GM19025 (cell line): ENCODE results near the gene PDGFD.
"Not testable (repeated sequence)": the region's sequence is repeated elsewhere in the genome, so short reads cannot be mapped to it uniquely, and the experiment has no call there.

Experiments
- ATAC-seq: cut with Tn5 transposase; IDR thresholded peaks from one replicate; pipeline ENCODE4 v1.9.1; 2021; ENCODE audit warnings: mild to moderate bottlenecking, low read depth, moderate library complexity; ENCODE audit not compliant: unreplicated experiment

Gene PDGFD

DNA sequence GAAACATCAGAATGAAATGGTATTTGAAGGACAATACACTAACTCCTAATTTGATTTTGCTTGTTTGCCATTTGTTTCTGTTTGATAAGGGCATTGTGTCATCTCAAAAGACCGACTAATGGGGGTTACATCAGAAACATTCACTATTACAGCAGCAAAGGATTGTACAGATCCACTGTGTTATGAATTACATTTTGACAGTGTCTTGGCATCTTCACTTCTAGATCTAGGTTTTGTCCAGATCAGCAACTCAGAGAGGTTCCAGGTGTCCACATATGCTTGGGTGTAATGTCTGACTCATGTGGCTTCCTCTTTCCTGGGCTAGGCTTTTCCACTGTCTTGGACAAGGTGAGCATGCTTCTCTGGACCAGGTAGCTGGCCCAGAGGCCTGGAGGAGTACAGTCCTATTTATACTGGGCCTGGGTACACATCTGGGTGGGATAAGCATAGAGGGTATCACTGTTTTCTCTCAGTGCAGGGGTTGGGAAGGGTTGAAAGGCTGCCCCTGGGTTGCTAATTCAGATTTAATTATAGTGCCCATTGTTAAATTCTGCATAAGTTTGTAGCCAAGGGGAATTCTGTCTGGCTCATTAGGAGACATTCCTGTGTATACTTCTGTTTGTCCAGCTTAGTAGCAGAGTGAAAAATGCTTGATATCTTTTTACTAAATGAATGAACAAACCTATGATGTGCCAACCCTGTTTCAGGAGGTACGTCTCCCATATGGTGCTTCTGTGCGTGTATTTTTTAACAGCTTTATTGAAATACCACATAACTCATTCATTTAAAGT lies 103.7 kb downstream of the PDGFD start:
- ATAC-seq: no peak

DNA sequence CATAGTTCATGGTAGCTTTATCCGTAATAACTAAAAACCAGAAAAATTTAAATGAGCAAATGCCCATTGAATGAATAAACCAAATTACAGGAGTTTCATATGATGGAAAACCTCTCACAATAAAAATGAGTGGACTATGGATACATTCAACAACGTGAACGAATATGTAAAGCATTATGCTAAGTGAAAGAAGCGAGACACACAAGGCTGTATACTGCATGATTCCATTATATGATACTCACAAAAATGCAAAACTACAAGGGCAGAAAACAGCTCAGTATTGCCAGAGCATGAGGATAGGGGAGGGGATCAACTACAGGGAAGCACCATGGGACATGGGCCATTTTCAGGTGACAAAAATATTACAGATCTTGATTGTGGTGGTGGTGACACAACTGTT lies 105.3 kb downstream of the PDGFD start:
- ATAC-seq: no peak

DNA sequence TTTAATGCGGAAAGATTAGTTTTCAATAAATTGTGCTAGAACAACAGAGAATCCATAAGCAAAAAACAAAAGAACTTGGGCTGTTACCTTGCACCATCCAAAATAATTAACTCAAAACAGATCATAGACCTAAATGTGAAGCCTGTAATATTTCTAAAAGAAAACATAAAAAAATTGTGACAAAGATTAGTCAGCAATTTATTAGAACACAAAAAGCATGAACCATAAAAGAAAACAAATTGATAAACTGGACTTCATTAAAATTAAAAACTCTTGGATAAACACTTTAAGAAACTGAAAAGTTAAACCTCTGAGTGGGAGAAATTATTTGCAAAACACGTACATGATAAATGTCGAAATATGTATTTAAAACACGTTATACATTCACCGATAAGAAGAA lies 106.0 kb downstream of the PDGFD start:
- ATAC-seq: no peak

DNA sequence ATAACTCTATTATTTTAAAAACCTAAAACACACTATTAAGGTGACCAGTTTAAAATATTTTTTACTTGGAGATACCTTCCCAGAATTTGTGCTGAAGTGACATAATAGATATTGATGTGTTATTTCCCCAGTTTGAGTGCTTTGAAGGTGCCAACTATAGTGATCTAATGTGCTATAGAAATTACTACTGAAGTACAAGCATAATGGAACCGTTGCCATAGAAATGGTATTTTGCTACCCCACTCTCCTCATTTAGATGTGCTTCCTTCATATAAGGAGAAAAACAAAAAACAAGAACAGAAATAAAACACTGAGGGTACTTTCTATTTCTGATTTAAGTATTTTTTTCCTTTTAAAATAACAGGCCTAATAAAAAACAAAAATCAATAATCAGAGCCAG lies 108.4 kb downstream of the PDGFD start:
- no peak for ATAC-seq

DNA sequence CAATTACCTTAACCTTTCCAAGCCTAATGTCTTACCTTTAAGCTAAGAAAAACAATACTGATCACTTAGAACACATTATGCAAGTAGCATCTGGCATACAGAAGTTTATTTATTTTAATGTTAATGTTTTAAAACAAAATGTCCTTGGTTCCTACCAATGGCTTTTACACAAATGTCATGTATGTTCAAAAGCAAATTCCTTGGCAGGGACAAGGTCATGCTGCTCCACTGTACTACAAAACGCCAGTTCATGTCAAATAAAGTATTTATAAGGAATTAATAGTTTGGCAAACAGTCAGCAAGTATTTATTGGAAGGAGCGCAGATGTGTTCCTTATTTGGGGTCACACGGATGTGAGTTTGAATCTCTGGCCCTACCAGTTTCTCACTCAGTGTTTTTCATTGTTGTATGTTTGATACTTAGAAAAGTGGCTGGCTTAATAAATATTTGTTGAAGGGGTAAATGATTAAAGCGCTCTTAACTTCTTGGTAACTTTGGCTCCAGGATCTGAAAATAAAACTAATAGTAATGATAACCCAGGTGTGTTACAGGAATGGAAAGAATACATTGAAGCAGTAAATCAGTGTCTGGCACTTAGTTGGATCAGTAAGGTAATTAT lies 108.9 kb downstream of the PDGFD start:
- ATAC-seq: no peak

DNA sequence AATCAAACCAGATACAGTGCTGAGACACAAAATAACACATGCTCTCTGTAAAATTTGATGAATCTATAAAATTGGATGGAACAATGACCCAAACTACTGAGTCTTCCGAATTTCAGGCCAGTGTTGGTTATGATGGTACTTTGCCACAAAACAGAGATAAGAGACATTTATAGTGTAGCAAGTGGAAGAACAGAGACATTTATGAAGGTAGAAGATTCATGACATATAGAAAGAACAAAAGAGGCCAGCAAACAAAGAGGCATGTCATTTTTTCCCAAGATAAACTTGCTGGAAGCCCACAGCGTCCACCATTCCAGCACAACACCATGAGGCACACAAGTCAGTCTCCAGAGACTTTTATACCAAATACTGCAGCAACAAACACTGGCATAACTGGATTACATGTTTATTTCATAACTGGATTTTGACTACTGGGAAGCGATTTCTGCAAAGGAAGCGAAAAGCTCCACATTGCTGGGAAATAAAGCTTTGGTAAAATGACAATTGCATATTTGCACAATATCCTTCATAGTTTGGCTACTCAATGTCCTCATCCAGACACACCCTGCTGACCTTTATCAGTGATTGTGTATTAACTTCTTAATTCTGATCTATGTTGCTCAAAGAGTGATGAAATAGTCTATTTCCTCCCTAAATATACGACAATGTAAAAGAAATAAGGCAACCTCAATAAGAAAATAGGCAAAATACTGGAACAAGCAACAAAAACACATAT lies 110.0 kb downstream of the PDGFD start:
- no peak for ATAC-seq

DNA sequence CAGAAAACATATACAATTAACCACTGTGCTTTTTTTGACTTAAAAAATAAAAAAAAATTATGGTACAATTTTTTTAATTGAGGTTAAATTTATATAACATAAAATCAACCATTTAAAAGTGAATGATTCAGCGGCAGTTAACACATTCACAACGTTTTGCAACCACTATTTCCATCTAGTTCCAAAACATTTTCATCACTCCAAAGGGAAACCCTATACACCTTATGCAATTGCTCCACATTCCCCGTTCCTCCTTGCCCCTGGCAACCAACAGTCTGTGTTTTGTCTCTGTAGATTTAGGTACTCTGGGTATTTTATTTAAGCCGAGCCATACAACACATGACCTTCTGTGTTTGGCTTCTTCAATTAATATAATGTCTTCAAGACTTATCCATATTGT lies 112.2 kb downstream of the PDGFD start:
- no peak for ATAC-seq

DNA sequence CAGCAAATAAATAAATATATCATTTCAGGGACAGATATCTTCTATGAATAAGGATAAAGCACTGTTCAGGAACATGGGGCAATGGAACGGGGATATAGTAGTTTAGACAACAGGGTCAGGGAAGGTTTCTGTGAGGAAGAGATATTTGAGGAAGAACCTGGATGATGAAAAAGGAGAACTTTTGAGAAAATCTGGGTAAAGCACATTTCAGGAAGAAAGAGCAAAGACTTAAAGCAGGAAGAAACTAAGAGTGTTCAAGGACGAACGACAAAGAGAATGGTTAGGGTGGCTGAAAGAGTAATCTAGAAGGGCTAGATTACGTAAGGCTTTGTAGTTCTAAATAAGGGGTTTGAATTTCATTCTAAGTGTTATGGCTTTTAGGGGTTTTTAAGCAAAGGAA lies 114.8 kb downstream of the PDGFD start:
- no peak for ATAC-seq

DNA sequence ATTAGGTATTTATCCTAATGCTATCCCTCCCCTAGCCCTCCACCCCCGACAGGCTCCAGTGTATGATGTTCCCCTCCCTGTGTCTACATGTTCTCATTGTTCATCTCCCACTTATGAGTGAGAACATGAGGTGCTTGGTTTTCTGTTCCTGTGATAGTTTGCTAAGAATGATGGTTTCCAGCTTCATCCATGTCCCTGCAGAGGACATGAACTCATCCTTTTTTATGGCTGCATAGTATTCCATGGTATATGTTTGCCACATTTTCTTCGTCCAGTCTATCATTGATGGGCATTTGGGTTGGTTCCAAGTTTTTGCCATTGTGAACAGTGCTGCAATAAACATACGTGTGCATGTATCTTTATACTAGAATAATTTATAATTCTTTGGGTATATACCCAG lies 117.1 kb downstream of the PDGFD start:
- not testable (repeated sequence) for ATAC-seq

DNA sequence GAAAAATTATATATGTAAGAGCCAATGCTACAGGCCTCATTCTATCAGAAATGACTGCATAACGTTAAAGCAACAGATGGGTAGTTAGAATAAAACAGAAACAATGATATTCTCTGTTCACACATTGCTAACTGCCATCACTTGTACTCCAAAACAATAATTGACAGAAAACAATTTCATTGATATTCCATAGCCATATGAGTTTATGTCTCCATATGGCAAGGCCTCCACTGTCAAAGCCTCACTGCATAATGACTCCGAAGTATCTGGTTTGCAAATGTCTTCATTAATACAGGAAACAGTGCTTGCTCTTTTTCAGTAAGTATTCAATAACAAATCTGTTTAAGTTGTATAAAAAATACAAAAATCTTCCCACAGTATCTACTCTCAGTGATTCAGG lies 117.6 kb downstream of the PDGFD start:
- no peak for ATAC-seq

DNA sequence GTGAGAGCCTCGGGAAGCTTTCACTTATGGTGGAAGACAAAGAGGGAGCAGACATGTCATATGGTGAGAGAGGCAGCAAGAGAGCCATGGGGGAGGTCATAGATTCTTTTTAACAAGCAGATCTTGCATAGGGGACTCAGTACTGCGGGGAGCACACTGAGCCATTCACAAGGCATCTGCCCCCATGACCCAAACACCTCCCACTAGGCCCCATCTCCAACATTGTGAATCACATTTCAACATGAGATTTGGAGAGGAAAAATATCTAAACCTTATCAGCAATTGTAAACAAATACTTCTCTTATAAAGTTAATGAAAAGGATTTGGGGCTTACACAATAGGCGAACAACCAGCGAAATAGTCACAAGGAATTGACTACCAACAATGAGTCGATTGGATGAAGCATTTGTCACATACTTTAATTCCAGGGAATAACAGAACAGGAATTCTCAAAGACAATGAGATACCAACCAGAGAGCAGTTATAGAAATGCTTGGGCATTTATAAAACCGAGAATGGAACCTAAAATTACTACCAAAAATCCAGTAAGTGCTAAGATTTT lies 120.2 kb downstream of the PDGFD start:
- no peak for ATAC-seq

DNA sequence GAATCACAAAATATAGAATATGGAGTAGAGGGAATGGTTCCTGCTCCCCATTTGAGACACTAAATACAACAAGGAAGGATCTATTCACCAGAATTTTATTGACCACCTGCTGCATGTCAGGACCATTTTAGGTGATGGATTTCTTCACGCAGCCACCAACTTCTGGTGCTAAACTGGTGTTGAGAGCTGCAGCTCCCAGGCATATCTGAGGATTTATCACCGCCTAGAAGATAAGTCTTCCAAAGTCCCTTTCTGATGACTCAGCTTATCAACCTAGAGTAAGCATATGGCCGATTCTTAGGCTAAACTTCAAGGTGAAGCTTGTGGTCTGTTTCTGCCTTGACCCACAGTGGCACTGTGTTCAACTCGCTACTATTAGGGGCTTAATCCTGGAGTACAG lies 120.8 kb downstream of the PDGFD start:
- no peak for ATAC-seq

DNA sequence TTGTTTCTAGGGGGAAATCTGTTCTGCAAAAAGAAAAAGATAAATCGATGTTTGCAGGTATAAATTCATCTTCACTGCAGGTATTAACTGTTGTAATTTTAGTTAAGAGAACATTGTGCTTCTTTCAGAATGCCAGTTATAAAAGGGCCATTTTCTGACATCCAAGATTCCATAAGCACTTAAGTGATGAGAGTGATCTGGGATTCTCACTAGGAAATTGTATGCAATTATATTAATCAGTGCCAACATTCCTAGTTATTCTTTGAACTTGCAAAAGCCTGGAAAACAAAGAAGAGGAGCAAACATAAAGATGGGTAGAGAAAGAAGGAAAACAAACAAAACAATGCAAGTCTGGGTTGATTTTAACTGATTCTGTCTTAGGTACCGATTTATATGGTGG lies 122.2 kb downstream of the PDGFD start:
- ATAC-seq: no peak

DNA sequence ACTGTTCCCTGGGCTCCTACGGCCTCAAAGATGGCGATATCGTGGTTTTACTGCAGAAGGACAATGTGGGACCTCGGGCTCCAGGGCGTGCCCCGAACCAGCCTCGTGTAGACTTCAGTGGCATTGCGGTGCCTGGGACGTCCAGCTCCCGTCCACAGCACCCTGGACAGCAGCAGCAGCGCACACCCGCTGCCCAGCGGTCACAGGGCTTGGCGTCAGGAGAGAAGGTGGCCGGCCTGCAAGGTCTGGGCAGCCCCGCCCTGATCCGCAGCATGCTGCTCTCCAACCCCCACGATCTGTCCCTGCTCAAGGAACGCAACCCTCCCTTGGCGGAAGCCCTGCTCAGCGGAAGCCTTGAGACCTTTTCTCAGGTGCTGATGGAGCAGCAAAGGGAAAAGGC lies 127.0 kb downstream of the PDGFD start:
- no peak for ATAC-seq

DNA sequence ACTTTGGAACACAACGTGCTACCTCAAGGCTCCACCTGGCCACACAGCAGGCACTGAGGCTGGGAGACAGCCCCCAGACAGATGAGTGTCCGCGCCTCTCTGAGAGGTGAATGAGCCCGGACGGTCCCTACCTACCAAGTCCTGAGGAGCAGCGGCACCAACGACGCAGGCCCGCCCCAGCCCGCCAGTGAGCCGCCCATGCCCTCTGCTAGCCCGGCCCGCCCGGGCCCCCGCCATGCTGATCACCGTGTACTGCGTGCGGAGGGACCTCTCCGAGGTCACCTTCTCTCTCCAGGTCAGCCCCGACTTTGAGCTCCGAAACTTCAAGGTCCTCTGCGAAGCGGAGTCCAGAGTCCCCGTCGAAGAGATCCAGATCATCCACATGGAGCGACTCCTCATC lies 127.4 kb downstream of the PDGFD start, which contains the start of gene DDI1:
TSS of gene DDI1 (plus strand) at position 53 of the 400 bp plus-strand sequence. CDS start at position 236, 183 bp downstream.
- no peak for ATAC-seq

DNA sequence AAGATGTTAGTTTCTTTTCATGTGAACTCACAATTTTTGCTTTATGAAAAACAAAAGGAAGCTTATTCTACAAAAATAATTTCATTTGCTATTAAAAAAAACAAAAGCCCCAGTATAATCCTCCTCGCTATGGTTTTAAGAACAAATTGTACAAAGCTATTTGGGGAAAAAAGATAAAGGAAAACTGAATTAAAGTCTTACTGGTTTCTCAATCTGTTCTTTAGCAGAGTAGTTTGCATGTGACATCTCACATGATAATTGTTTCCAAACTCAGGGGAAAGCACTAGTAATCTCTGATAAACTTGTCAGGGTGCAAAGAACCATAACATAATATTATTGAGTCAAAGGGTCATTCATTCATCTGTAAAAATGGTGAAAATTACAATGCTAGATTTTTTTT lies 130.4 kb downstream of the PDGFD start:
- no peak for ATAC-seq

DNA sequence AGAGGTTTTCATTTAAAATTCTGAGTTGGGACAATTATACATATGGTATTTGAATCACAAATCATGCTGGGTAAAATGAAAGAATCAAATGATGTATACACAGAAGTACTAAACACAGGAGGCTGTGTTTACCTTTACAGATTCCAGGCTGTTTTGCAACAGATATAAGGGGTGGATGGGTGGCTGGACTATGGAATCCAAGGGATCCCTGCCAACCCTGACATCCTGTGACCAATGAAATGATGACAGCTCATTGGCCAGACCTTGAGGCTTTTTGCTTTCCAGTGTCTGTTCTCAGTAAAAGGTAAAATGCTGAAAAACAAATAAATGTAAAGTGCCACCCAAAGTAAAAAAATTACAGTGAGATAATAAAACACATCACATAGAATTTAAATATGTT lies 130.8 kb downstream of the PDGFD start:
- ATAC-seq: no peak

DNA sequence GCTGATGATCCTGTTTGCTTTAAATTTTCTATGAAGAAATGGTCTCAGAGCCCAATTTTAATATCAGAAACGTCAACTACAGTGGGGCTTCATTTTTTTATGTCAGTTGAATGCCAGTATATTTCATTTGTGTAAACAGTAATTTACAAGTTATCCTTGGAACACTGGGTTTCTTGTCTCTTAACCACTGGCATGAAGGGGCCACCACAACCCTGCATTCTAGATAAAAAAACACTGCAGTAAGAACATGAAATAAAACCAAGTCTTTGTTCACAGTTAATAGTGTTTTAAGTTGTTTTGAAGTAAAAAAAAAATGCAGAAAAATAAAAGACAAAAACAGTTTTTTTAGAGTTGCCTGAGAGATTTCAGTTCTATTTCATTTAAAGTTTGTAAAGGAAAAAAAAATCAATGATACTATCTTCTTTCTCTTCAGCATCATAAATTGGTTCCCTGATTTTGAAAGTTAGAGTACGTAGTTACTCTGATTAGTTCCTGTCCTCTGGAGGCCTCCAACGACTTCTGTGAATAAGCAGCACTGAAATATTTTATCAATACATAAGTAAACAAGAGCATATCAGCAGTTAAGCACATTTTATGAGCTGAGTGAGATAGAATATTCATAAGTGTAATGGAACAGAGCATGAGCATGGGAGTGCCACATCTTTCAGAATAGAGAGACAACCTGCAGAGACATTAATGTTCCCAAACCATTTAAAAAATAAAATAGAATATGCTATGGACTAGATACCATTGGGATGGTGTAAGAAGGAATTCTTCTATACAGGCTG lies 135.3 kb downstream of the PDGFD start:
- no peak for ATAC-seq

DNA sequence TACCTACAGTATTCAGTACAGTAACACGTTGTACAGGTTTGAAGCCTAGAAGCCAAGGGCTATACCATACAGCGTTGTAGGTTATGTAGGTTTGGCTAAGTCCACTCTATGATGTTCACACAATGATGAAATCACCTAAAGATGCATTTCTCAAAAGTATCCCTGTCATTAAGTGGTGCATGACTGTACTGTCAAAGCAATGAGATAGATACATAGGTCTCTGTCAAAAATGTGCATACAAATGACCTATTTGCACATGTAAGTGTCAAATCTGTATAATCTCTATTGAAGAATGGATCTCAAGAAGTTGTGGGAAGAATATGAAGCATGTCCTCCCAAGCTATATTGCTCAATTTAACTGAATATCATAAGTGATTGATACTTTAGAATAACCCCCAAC lies 139.4 kb downstream of the PDGFD start:
- ATAC-seq: no peak

DNA sequence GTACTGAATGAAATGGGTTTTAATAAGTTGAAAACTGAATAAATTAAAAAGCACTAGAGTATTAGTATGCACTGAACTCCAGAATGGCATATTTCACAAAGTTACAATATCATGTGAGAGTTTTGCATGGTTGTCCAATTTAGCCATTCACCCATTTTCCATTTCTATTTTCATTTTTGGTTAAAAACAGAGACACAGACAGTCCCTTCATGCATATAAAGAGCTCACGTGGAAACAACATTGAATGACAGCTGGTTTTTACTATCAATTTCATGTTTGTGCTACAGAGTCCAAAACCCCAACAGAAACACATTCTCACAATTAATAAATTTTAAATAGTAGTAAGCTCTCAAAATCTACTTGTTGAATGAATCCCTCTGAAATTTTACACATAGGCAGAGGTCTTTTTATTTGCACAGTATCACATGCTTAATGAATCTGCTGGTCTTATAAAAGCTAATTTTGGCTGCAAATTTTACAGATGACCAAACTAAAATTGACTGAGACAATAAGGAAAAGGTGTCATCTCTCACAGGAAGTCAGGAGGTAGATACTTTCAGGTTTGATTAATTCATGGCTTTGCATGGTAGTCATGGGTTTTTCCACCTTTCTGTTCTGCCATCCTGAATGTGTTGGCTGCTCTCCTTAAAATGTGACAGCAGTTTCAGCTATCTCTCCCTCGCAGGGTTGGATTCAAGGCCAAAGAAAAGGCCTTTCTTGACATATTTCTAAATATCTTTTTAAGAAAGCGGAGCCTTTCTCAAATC lies 148.1 kb downstream of the PDGFD start:
- ATAC-seq: peak; percentile 88
